GM12874 (cell line): ENCODE data around the gene ARHGAP29.

ENCODE experiments used
- TF ChIP-seq, protein P1 (sequence below): IDR thresholded peaks from 2 replicates; pipeline ENCODE4 v1.5.1; 2011; ENCODE audit warnings: low read depth, mild to moderate bottlenecking, control low read depth, low read length, moderate library complexity; ENCODE audit not compliant: insufficient read depth

The ARHGAP29 gene

DNA sequence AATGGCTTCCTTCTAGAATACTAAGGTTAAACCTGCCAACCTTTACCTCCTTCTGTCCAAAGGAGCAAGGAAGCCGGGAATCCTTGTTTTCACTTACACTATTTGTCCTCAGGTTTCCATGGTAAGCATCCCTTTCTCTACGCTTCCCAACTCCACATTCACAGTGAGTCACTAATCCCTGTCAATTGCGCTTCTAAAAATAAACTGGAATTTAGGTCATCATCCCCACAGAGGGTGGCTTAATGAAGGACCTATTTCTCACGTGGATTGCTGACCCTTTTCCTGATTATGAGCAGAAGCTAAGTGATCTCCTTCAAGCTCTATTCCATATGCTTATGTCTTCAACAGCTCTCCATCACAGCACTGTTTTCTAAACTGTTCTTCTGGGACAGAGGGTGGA, 76.6 kb downstream of the ARHGAP29 start:
- TF ChIP-seq, protein P1, sequence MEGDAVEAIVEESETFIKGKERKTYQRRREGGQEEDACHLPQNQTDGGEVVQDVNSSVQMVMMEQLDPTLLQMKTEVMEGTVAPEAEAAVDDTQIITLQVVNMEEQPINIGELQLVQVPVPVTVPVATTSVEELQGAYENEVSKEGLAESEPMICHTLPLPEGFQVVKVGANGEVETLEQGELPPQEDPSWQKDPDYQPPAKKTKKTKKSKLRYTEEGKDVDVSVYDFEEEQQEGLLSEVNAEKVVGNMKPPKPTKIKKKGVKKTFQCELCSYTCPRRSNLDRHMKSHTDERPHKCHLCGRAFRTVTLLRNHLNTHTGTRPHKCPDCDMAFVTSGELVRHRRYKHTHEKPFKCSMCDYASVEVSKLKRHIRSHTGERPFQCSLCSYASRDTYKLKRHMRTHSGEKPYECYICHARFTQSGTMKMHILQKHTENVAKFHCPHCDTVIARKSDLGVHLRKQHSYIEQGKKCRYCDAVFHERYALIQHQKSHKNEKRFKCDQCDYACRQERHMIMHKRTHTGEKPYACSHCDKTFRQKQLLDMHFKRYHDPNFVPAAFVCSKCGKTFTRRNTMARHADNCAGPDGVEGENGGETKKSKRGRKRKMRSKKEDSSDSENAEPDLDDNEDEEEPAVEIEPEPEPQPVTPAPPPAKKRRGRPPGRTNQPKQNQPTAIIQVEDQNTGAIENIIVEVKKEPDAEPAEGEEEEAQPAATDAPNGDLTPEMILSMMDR = no peak

DNA sequence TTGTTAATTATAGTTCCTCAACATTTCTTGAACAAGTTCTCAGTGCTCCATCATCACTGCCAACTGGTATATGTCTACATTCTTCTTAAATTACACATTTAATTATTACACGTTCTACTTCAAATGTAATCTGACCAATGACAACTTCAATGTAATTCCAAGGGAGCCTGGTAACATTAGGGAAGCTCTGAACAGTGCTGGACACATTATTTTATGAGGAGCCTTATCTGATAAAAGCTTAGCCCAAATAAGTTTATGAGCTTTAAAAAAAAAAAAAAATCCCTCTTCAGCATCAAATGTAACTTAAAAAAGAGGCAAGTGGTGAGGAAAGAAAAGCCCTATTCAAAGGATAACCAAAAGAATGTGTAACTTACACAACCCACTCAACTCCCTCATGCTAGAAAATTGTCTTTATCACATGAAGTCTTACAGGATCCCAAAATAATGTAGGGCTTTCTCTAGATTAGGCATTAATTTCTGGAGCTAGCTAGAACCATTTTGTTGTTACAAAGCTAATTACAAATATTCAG, 81.2 kb downstream of the ARHGAP29 start:
- TF ChIP-seq, protein P1 = no peak

DNA sequence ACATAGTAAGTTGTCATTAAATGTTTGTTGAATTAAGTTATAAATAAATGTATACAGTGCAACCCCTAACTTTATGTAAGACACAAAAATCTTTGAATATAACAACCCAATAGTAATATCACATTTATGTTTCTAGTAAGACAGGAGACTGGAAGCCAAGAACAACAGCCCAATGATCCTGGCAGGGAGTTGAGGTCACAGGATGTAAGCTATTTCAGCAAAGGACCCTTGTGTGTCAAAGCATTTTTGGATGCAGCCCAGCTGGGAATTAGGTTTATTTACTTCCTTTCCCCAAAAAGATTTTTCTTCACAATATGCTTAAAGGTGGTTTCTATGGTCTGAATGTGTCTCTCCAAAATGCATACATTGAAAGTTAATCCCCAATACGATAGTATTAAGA, 82.4 kb downstream of the ARHGAP29 start:
- TF ChIP-seq, protein P1 = no peak

DNA sequence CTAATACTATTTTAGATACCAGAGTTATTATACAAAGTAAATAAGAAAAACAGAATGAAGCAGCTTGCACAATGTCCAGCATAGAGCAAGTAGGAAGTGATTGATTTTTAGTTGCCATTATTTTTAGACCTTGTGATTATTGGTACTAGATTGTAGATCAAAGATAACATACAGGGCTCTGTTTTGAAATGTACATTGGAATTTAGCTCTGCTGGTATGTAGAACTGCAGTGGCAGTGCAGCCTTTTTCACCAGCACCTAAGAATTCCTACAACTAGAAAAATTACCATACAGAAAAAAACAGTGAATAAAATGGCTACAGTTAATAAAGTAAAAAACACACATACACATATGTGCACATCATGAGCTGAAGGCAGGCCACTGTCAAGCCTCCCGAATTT, 84.3 kb downstream of the ARHGAP29 start:
- TF ChIP-seq, protein P1 = no peak

DNA sequence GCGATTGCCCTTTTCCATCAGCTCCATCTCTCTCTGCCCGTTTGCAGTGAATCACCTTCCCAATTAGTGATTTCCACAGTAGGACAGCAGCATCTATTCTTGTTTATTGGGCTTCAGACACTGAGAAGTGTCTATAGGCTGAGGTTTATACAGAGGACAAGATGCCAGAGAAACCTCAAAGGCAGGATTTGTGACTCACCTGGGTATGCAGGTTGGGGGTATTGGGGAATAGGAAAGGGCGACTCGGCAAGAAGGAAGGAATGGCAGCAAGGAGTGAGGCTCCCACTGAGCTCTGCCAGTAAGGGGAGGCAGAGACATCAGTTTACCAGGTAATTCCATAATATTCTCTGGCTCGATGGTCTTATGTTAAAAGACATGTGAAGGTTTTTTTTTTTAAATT, 91.1 kb downstream of the ARHGAP29 start:
- TF ChIP-seq, protein P1 = no peak

DNA sequence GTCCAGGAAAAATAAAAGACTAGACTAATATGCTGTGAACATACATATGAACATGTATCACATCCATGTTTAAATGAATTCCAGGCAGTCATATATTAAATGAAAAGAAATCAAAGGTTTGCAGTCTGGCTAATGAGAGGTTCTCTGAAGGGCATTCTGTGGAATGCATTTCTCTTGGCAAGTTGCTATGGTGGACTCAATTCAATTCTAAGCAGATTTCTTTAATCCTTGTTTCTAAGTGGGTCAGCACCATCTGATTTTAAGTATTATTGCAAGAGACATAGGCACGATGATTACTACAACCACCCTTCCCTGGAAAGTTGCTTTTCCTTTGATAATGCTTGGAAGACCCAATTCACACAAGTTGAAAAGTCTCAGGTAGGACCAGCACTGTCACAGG, 92.5 kb downstream of the ARHGAP29 start:
- TF ChIP-seq, protein P1 = no peak

DNA sequence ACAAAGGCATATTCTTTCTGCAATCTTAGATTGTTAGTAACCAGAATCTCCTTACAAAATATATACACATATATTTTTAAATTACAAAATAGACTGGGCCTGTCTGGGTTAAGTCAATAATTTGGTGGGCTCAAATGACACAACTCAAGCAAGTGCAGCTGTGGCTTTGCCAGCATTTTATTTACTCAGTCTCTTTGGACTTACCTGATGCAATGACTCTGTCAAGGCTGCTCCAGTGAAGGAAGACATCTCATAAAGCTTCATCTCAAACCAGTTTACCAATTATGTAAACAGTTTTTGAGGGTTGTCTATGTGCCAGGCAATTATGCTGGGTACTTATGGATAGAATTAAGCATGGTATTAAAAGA, 93.6 kb downstream of the ARHGAP29 start:
- TF ChIP-seq, protein P1 = no peak
